NCI-H2029 treated with DMSO at 0.1 percent for 48 hours (cell line): ENCODE measurements around the gene ZNF469.

Experiments used
- DNase-seq: peaks from one replicate; lab custom pipeline; 2025; lab: John Stamatoyannopoulos, UW

The ZNF469 gene

DNA sequence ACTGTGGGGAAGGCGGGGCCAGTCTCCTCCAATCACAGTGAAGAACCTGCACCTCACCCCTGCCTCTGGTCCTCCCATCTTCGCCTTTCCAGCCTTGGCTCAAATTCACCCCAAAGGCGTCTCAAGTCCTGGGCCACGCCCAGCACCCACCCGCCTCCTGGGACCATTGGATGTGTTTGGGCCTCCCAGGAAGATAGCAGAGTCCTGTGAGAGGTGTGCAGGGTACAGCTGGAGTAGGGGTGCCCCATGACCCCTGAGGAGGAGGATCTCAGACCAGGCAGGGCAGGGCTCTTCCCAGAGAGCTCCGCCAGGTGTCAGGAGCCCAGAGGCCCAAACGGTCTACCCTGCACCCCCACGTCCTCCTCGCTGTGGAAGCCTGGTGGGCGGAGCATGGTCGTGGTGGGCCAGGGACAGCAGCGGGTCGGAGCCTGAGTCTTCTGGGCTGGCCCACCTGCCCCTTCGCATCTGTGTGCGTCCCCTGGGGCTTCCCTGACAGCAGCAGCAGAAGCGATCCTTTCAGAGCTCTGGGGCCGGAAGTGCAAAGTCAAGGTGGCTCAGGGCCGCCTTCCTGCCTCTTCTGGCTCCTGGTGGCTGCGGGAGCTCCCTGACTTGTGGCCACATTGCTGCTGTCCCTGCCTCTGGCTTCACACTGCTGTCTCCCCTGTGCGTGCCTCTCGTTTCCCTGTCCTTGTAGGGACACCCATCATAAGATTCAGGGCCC lies 34.9 kb upstream of the ZNF469 start:
- no peak for DNase-seq

GRCh38 chr16:88348377-88349152 lies 34.2 kb upstream of the ZNF469 start:
- DNase-seq, result no peak

GRCh38 chr16:88349153-88349902 lies 33.4 kb upstream of the ZNF469 start:
- DNase-seq, result no peak

GRCh38 chr16:88349903-88350900 lies 32.6 kb upstream of the ZNF469 start:
- DNase-seq, result no peak

- no peak for DNase-seq
These were observed 31.8 kb upstream of the ZNF469 start for GRCh38 chr16:88350922-88351321.

GRCh38 chr16:88351491-88352101 lies 31.2 kb upstream of the ZNF469 start:
- no peak for DNase-seq

- no peak for DNase-seq
These were observed 30.2 kb upstream of the ZNF469 start for GRCh38 chr16:88352261-88353200.

- DNase-seq, result no peak
These were observed 29.5 kb upstream of the ZNF469 start for GRCh38 chr16:88353232-88353631.

- no peak for DNase-seq
These were observed 29.1 kb upstream of the ZNF469 start for GRCh38 chr16:88353691-88354090.

DNA sequence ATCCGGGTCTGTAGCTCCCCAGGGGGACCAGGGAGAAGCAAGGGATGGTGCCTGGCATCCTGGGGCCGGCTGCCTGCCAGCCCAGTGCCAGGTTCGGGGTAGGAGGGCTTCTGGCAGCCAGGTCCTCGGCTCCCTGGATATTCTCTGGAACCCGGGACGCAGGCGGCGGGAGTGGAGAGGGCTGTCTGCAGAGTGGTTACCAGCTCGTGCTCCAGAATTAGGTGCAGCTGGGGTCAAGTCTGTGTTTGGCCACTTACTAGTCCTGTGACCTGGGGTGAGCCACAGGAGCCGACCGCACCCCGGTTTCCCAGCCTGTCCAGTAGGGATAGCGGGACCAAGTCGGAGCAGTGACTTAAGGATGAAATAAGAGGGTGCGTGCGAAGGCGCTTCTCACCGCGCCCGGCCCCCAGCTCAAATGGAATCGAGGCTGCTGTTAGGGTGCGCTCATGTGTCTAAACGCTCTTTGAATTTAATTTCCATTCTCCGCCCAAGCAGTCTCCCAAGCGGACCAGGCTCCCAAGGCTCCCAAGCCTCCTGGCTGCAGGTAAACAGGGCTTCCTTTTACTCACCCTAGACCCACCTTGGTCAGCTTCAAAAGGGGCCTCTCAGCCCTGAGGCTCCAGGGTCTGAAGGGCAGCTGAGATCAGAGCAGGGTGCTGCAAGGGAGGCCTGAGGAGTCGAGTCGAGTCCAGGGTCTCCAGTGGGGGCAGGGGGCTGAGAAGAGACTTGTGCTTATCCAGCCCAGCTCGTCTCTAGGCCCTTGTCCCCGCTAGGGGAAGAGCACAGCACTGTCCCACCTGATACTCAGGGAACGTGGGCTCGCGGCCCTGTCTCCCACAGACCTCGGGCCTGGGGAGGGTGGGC lies 28.3 kb upstream of the ZNF469 start:
- no peak for DNase-seq

DNA sequence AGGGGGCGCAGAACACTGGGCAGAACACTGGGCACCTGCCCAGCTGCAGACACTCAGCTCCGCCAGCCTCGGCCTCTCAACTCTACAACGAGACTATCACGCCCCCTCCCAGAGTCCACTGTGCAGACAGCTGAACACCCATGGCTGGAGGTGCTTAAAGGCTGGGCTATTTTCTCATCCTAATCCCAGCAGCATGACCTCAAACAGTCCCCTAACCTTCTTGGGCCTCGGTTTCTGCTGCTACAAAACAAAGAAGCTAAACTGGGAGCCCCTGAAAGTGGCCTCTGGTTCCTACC lies 27.7 kb upstream of the ZNF469 start:
- DNase-seq, result no peak

DNA sequence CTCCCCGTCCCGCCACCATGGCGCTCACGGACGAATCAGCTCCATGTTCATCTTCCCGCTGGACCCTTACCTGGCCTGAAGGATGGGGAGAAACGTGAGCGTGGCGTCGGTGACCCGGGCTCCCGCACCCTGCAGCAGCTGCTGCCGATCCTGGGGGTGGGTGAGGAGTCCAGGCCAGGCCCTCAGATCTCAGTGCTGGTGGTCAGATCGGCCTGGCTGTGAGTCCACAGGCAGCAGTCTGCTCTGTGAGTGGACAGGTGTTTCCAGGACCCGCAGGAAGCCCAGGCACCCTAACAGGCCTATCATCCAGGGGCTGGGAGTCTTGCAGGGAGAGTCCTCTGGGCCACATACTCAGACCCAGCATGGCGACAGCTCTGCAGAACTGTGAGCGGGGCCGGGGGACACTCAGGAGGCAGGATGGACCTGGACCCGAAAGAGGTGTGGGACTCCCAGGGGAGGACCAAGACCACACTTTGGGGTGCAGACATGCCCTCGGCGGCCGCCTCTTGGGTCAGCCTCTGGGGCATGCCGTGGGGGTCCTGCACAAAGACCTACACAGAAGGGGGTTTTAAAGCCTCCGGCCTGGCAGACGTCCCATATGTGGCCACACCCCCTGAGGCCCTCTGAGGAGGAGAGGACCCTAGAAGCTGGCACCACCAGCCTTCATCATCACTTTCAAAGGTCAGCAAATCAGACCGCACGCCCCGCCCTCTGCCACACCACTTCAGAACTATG lies 27.2 kb upstream of the ZNF469 start:
- DNase-seq, result no peak

DNA sequence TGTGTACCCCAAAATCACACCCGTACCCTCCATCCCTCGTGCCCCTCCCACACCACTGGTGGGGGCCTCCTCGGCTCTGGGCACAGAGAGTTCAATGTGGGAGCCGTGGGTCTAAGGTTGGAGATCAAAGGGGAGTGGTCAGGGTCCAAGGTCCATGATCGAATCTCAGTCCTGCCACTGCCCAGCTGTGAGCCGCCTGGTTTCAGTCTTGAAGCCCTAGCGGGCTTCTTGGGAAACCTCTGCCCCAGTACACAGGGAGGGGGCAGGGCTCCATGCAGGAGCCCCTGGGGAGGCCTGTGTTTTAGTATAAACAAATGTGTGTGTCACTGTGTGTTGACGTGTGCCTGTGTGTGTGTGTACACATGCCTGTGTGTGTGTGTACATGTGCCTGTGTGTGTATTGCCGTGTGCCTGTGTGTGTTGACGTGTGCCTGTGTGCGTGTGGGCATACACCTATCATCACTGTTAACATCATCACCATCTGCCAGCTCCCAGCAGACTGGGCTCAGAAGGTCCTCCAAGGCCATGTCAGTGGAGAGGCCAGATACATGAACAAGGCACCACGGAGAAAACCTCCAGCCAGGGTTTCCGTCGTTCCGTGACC lies 26.5 kb upstream of the ZNF469 start:
- no peak for DNase-seq

GRCh38 chr16:88356727-88357199 lies 26.0 kb upstream of the ZNF469 start:
- no peak for DNase-seq

DNA sequence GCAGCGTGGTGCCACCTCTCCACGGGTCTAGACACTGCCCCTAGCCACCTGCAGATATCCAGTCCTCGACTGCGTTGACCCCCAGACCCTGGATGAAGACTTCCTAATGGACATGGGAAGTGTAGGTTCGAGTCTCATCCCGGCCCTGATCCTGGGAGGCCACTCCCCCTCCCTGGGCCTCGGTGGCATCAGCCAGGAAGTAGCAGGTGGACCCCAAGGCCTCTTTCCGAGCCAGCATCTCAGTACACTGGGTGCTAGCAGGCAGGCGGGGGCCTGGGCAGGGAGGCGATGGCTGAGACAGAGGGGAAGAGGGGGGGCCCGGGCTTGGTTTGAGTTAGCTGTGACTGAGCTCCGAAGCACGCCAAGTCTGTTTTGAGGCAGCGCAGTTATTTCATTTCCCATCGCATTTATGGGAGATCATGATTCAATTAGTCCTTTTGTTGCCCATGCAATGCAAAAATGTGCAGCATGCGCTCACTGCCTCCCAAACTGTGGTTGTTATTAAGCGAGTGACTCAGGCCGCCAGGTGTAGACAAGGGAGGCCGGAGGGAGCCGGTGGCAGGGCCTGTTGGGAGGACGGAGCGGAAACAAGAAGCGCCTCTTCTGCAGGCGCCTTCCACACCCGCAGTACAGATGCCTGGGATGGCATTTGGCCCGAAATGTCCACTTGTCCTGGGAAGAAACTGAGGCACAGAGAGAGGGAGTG lies 25.3 kb upstream of the ZNF469 start:
- DNase-seq, result no peak

DNA sequence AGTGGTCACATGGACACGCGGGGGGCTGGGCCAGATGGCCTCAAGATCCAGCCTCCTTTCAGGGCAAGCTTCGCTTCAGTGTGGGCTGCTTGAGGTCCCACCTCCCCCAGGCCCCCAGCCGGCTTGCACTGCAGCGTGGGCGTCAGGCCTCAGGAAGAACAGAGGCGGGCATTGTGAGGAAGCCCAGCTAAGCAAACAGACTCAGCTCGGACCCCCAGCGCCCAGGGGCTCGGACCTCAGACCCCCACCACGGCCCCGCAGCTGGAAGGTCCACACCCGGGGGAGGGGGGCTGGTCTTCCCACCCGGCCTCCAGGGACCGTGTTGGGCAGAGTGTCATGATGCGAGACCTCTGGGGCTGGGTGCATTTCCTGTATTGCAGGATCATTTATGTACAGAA lies 24.7 kb upstream of the ZNF469 start:
- DNase-seq, result no peak

GRCh38 chr16:88359008-88359407 lies 23.8 kb upstream of the ZNF469 start:
- no peak for DNase-seq
